SK-N-SH (cell line): Measurements from ENCODE around the gene STARD8.

ENCODE experiments used
- NFIC ChIP-seq: IDR thresholded peaks from 2 replicates; pipeline ENCODE4 v1.4.0; 2012; ENCODE audit warnings: borderline replicate concordance
- SIN3A ChIP-seq: IDR thresholded peaks from 2 replicates; pipeline ENCODE4 v1.6.1; 2012; ENCODE audit warnings: low read depth, mild to moderate bottlenecking, low read length, moderate library complexity, borderline replicate concordance
- TF ChIP-seq, protein P1 (sequence below): fragments of 200-600 bp; sonication (generic); IDR thresholded peaks from 2 replicates; pipeline ENCODE4 v1.6.1; 2017; ENCODE audit warnings: antibody characterized with exemption, mild to moderate bottlenecking, moderate library complexity
- TF ChIP-seq, protein P2 (sequence below): IDR thresholded peaks from 2 replicates; pipeline ENCODE4 v1.4.0; 2012; ENCODE audit warnings: low read depth

DNA sequence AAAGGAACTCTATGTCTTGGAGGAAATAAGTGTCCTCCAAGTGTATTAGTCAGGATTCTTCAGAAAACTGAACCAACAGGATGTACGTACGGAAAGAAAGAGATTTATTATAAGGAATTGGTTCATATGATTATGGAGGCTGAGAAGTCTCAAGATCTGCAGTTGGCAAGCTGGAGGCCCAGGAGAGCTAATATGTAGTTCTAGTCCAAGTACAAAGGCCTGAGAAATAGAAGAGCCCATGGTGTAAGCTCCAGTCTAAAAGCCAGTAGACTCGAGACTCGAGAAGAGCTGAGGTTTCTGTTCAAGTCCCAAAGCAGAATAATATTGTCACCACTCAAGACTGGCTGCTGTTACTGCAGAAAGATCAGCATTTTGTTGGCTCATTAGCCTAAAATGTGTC is 116.0 kb downstream of the STARD8 start:
- TF ChIP-seq, protein P1, sequence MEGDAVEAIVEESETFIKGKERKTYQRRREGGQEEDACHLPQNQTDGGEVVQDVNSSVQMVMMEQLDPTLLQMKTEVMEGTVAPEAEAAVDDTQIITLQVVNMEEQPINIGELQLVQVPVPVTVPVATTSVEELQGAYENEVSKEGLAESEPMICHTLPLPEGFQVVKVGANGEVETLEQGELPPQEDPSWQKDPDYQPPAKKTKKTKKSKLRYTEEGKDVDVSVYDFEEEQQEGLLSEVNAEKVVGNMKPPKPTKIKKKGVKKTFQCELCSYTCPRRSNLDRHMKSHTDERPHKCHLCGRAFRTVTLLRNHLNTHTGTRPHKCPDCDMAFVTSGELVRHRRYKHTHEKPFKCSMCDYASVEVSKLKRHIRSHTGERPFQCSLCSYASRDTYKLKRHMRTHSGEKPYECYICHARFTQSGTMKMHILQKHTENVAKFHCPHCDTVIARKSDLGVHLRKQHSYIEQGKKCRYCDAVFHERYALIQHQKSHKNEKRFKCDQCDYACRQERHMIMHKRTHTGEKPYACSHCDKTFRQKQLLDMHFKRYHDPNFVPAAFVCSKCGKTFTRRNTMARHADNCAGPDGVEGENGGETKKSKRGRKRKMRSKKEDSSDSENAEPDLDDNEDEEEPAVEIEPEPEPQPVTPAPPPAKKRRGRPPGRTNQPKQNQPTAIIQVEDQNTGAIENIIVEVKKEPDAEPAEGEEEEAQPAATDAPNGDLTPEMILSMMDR: no peak
- TF ChIP-seq SIN3A: no peak
- no peak for TF ChIP-seq NFIC
- TF ChIP-seq, protein P2, sequence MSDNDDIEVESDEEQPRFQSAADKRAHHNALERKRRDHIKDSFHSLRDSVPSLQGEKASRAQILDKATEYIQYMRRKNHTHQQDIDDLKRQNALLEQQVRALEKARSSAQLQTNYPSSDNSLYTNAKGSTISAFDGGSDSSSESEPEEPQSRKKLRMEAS: no peak
